GM21723 (cell line): ENCODE data around the gene JADE1.

Experiments
- ATAC-seq: cut with Tn5 transposase; IDR thresholded peaks from one replicate; pipeline ENCODE4 v1.9.1; 2021; ENCODE audit warnings: mild to moderate bottlenecking, moderate library complexity; ENCODE audit not compliant: unreplicated experiment

Gene JADE1

GRCh38 chr4:128809477-128810330, at the start of gene JADE1:
JADE1 (plus strand) TSS chr4:128809700; CDS start chr4:128831759, 22,059 bp downstream.
- ATAC-seq = peak; percentile 48

GRCh38 chr4:128766781-128767180, 42.7 kb upstream of the JADE1 start:
- ATAC-seq = no peak

- ATAC-seq = no peak
Observed at GRCh38 chr4:128768373-128768996, 41.0 kb upstream of the JADE1 start.

DNA sequence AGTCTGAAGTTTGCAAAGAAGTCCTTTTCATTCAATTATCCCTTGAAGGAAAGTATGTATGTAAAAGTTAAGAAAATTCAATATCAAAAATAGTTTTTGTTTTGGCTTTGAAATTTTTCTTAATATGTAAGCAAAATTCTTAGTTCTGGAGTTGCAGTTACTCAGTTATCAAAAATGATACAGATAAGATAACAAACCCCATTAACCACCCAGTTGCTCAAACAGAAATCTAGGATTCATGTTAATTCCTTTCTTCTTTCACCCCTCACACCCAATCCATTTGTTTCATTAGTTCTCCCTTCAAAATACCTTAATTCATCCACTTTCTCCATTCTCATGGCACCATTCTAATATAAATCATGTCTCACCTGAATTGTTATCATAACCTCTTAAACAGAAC, 40.5 kb upstream of the JADE1 start:
- ATAC-seq = no peak

DNA sequence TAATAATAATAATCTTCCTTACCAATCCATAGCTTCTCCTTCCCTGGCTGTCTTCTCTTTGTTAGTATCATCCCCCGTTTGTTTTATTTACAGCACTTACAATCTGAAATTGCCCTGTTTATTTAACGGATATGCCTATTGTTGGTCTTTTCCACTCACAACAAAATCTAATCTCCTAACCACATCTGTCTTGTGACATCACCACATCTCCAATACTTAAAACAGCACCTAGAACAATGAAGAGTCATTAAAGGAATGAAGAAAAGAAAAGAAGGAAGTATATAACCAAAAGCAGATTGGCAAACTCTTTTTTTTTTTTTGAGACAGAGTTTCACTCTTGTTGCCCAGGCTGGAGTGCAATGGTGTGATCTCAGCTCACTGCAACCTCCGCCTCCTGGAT, 38.7 kb upstream of the JADE1 start:
- no peak for ATAC-seq

DNA sequence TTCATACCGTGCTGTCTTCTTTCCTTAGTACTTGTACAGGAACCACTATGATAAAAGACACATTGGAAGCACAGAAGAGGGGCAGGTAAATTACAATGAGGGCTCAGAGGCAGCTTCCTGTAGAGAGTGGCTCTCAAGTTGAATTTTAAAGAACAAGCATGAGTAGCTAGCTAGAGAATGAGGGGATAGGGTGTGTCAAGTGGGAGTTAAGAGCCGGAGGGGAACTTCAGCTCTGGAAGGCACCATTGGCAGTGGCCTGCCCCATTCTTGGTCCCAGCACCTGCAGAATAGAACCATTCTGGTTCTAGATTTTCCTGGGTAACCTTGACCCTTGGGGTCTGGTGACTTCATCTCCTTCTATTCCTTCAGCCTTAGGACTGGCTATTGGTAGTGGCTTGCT, 34.0 kb upstream of the JADE1 start:
- ATAC-seq = no peak

DNA sequence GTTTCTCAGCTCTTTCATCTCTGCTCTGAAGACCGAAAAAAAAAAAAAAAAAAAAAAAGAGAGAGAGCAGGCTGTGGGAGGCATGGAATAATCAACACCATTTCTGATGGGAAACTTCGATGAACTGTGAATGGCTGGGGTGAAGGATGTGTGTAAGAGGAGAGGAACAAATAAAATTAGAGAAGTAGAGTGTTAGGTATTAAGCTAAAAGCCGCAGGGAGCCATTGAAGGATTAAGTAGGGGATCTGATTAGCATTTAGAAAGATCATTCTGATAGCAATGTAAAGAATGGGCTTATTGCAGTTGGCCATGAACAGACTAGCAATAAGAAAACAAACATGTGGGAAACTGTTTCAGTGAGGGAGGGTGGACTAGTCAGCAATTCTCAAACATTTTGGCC, 33.6 kb upstream of the JADE1 start:
- no peak for ATAC-seq

- no peak for ATAC-seq
Observed at GRCh38 chr4:128776794-128777216, 32.7 kb upstream of the JADE1 start.

DNA sequence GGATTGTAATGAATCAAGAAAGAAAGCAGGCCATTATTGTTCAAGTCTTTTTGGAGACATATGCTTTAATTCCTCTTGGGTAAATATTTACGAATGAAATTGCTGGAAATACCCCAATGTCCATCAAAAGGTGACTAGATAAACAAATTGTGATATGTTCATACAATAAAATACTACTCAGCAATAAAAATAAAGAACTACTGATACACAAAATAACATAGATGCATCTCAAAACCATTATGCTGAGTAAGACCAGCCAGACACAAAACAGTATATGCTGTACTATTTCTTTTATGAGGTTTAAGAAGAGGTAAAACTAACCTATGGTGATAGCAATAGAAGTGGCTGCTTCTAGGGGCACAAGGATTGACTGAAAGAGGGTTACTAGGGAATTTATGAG, 28.8 kb upstream of the JADE1 start:
- ATAC-seq = no peak

DNA sequence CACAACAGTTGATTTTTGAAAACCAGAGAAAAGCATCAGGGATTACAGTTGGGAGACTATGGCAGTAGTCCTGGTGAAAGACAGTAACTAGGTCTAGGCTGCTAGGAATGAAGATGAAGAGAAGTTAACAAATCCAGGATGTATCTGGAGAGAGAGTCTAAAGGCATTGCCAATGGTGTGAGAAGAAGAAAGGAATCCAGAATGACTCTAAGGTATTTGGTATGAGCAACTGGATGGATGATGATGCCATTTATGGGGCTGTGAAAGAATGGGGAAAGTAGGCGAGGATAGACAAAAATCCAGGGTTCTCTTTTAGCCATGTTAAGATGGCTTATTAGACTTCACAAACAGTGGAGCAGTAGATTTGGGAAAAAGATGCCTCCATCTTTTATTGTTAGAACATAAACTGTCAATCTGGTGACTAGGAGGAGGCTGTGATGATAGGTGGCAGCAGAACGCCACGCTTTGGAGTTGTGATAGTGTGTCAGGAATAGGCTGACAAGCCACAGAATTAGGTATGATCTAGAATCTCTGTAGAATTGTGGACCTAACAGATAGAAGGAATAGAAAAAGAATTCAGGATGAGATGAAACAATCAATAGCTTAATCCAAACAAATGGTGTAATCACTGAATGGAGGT, 27.3 kb upstream of the JADE1 start:
- no peak for ATAC-seq

- no peak for ATAC-seq
Observed at GRCh38 chr4:128782875-128783614, 26.5 kb upstream of the JADE1 start.

- no peak for ATAC-seq
Observed at GRCh38 chr4:128787509-128788311, 21.8 kb upstream of the JADE1 start.

- ATAC-seq = no peak
Observed at GRCh38 chr4:128793859-128794672, 15.4 kb upstream of the JADE1 start.

DNA sequence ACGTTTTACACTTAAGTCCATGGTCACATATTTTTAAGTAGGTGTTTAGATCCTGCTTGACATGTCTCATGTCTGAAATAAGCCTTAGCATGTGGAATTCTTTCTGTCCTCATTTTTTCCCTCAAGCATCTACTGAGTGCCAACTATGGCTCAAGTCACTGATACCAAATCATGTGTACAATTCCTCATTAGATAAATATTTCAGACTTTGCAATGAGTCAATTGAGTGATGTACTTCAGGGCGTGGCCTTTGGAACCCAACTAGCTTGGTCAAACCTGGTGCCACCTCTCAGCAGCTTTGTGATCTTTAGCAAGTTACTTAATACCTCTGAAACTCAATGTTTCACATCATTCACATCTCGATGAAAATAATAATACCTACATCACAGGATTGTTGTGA, 12.6 kb upstream of the JADE1 start:
- ATAC-seq = no peak

GRCh38 chr4:128800284-128800683, 9.2 kb upstream of the JADE1 start:
- ATAC-seq = no peak

GRCh38 chr4:128800701-128801284, 8.7 kb upstream of the JADE1 start:
- no peak for ATAC-seq

GRCh38 chr4:128802680-128803628, 6.5 kb upstream of the JADE1 start:
- no peak for ATAC-seq

DNA sequence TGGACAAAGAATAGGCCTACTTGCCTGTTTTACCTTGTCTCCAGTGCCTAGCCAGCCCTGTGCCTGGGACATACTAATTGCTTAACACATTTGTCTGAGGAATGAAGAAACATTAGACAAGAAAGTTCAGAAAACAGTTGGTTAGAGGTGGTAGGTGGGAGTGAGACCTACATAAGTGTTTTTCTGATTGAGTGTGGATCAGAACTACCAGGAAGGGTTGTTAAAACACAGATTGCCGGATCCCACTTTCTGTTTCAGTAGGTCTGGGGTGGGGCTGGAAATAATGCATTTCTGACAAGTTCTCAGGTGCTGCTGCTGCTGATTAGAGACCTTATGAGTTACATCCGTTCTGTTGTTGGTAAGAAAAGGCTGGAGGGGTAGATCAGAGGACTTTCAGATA, 5.7 kb upstream of the JADE1 start:
- no peak for ATAC-seq
